ENCODE results near the gene IFT74. TPM values are rescaled to one million over a fixed set of nuclear protein-coding genes. Genes with fewer than 3 reads are reported as not detected.
A peak's percentile ranks its signal among the peaks of the same experiment; 100 is the strongest.

Gene IFT74
- total RNA-seq, 1 experiment from 2014 or later, result 16.2 TPM

DNA sequence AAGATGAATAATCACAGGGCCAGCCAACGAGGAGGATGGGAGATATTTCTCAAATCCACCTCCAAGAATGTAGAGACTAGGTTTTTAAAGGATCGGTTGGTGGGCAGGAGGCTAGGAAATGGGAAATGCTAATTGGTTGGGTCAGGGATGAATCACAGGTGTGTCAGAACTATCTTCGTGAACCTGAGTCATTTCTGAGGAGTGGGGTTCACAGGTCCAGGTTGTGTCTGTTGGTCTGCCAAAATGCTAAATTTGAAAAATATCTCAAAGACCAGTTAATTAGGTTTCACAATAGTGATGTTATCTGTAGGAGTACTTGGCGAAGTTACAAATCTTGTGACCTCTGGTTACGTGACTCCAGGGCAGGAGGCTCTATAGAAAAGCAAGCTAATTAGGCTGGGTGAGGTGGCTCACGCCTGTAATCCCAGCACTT, 6.6 kb upstream of the IFT74 start:
- Histone ChIP-seq H3K4me1 (ENCODE audit: insufficient read depth, low read length) (no peaks in the 10 kb centered on the region), H2AK5ac (ENCODE audit: insufficient read length, low read length) (no peak overlapping the region), H3T11ph (ENCODE audit: low read length) (no peak overlapping the region), H3K56ac (ENCODE audit: insufficient read length, low read depth, low read length) (no peak overlapping the region), H2BK5ac (ENCODE audit: insufficient read length, low read length) (no peak overlapping the region), H3K14ac (ENCODE audit: insufficient read depth, low read length) (no peak overlapping the region), H3K79me2 (ENCODE audit: insufficient read depth, low read length) (peaks cover 18% of the 10 kb centered on the region), H4K91ac (ENCODE audit: insufficient read length, low read depth, low read length) (no peak overlapping the region), H2BK20ac (ENCODE audit: low read depth, low read length, poor library complexity, severe bottlenecking) (no peak overlapping the region), H3K4me2 (ENCODE audit: insufficient read depth, insufficient read length, low read length) (no peak overlapping the region), H4K8ac (replicated peaks; ENCODE audit: insufficient read length, low read depth, low read length) (no peak overlapping the region), H3K23me2 (ENCODE audit: insufficient read length, low read depth, low read length, poor library complexity, severe bottlenecking) (peaks cover 8% of the 10 kb centered on the region), H3K4ac (ENCODE audit: low read depth, low read length) (no peak overlapping the region), H3K18ac (ENCODE audit: insufficient read length, low read depth, low read length) (no peak overlapping the region), H4K5ac (ENCODE audit: insufficient read length, low read depth, low read length) (no peak overlapping the region), H3K27me3 (ENCODE audit: insufficient read depth, low read length) (no peaks in the 10 kb centered on the region), H3K9me3 (ENCODE audit: control insufficient read depth, low read depth, low read length) (no peaks in the 10 kb centered on the region), H3K9ac (ENCODE audit: extremely low read depth, insufficient read length, low read length) (no peak overlapping the region), H3K27ac (ENCODE audit: insufficient read length, low read depth, low read length) (no peak overlapping the region), H2BK12ac (ENCODE audit: insufficient read length, low read depth, low read length) (no peak overlapping the region), H2BK120ac (ENCODE audit: low read depth, low read length, poor library complexity, severe bottlenecking) (no peak overlapping the region), H4K20me1 (ENCODE audit: control insufficient read depth, insufficient read depth, insufficient read length) (no peaks in the 10 kb centered on the region), H2AFZ (ENCODE audit: low read length) (no peak overlapping the region), H3K23ac (ENCODE audit: insufficient read length, low read depth, low read length) (no peak overlapping the region), H2BK15ac (ENCODE audit: low read depth, low read length) (no peak overlapping the region), H3K79me1 (ENCODE audit: insufficient read depth, low read depth, low read length, poor library complexity, severe bottlenecking) (no peaks in the 10 kb centered on the region)
- Mint-ChIP-seq H3K27me3 (ENCODE audit: low read depth) (no peaks in the 10 kb centered on the region), H3K9me3 (no peaks in the 10 kb centered on the region; a peak in 1 of 5 replicates), H3K4me1 (peaks cover 13 to 14% of the 10 kb centered on the region in 2 experiments), H3K4me3 (peak overlapping the region in 1 of 2 experiments; percentile 23; a peak in 1 of 5 replicates), H3K27ac (peak overlapping the region in 1 of 3 experiments; percentile 10; a peak in 1 of 7 replicates), H3K36me3 (ENCODE audit: insufficient read depth in 1 of 3, low read depth in 3 of 3) (peaks cover 0 to 3% (median 0%) of the 10 kb centered on the region in 3 experiments; a peak in 2 of 7 replicates)
- WGBS (ENCODE audit: extremely low coverage, insufficient read length, low lambda C conversion rate), result no CpG with 5 or more reads among the region's 6 CpGs
- no peak for DNase-seq
- TF ChIP-seq, protein P1, sequence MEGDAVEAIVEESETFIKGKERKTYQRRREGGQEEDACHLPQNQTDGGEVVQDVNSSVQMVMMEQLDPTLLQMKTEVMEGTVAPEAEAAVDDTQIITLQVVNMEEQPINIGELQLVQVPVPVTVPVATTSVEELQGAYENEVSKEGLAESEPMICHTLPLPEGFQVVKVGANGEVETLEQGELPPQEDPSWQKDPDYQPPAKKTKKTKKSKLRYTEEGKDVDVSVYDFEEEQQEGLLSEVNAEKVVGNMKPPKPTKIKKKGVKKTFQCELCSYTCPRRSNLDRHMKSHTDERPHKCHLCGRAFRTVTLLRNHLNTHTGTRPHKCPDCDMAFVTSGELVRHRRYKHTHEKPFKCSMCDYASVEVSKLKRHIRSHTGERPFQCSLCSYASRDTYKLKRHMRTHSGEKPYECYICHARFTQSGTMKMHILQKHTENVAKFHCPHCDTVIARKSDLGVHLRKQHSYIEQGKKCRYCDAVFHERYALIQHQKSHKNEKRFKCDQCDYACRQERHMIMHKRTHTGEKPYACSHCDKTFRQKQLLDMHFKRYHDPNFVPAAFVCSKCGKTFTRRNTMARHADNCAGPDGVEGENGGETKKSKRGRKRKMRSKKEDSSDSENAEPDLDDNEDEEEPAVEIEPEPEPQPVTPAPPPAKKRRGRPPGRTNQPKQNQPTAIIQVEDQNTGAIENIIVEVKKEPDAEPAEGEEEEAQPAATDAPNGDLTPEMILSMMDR (conservative IDR thresholded peaks at IDR 0.05), result no peak
